A549 (cell line): ENCODE data around the gene TNPO3. TPM values are rescaled to one million over a fixed set of nuclear protein-coding genes. Genes with fewer than 3 reads are reported as not detected.

Source experiments
- ATAC-seq, 2 experiments: fragments of 200-7000 bp in 1 of 2; fragments of >200 bp in 1 of 2; cut with Nextera tagmentation in 1 of 2; cut with Tn5 transposase in 1 of 2; 3 replicates each; pipeline versions ENCODE4 v1.8.0 to v1.9.1; 2018 to 2020; ENCODE audit warnings: mild to moderate bottlenecking in 1 of 2, moderate library complexity in 1 of 2
- CTCF ChIA-PET: fragments of 300-600 bp; sonication (Branson Sonifier 250); formaldehyde crosslinking; extraction: SDS; loops from one replicate; lab custom pipeline; 2021; ENCODE audit warnings: antibody characterized with exemption, inconsistent platforms; lab: Yijun Ruan, JAX
- POLR2A ChIA-PET: fragments of 350-600 bp; formaldehyde crosslinking; extraction: SDS; loops from one replicate; lab custom pipeline; 2021; ENCODE audit warnings: antibody characterized with exemption, inconsistent platforms; lab: Yijun Ruan, JAX
- DNase-seq, 2 experiments: peaks; one replicate each; pipeline versions ENCODE4 v3.0.0 to v3.0.0-alpha.2; 2011 to 2016; ENCODE audit warnings: low read depth in 1 of 2, low spot score in 1 of 2
- FAIRE-seq: peaks from 2 replicates; lab custom pipeline; 2011; peaks lifted over from hg19 to GRCh38; lab: Jason Lieb, UNC
- H3K27ac ChIP-seq, 2 experiments: fragments of >200 bp; sonication (Bioruptor Twin); formaldehyde crosslinking; 3 replicates each; pipeline ENCODE4 v1.5.1; 2016 to 2017
- H3K4me1 ChIP-seq: fragments of >200 bp; sonication (Bioruptor Twin); formaldehyde crosslinking; 3 replicates; pipeline ENCODE4 v1.6.1; 2016
- H3K4me2 ChIP-seq: fragments of >200 bp; sonication (Bioruptor Twin); formaldehyde crosslinking; 3 replicates; pipeline ENCODE4 v1.6.1; 2016
- H3K4me3 ChIP-seq: fragments of >200 bp; sonication (Bioruptor Twin); formaldehyde crosslinking; 3 replicates; pipeline ENCODE4 v1.5.1; 2016
- H3K9me3 ChIP-seq: fragments of >200 bp; sonication (Bioruptor Twin); formaldehyde crosslinking; 3 replicates; pipeline ENCODE4 v1.6.1; 2016
- CEBPB ChIP-seq, 2 experiments: fragments of >200 bp in 1 of 2; sonication (Bioruptor Twin) in 1 of 2; formaldehyde crosslinking in 1 of 2; IDR thresholded peaks; 2 replicates each; pipeline ENCODE4 v1.6.1; 2012 to 2016
- CHD4 ChIP-seq: fragments of 200-600 bp; sonication (generic); IDR thresholded peaks from 2 replicates; pipeline ENCODE4 v1.6.1; 2016; ENCODE audit warnings: antibody characterized with exemption, mild to moderate bottlenecking, borderline replicate concordance
- FOSB ChIP-seq: fragments of 250-450 bp; sonication (Bioruptor Pico); IDR thresholded peaks from 2 replicates; pipeline ENCODE4 v1.5.0; 2020; ENCODE audit warnings: mild to moderate bottlenecking, moderate library complexity
- HOXB13 ChIP-seq: fragments of 250-450 bp; sonication (Bioruptor Pico); IDR thresholded peaks from 2 replicates; pipeline ENCODE4 v1.5.0; 2020; ENCODE audit warnings: low read depth, mild to moderate bottlenecking, moderate library complexity
- HOXB5 ChIP-seq: fragments of 250-450 bp; sonication (Bioruptor Pico); IDR thresholded peaks from 2 replicates; pipeline ENCODE4 v1.5.0; 2020; ENCODE audit warnings: mild to moderate bottlenecking, moderate library complexity
- JUN ChIP-seq, 2 experiments: fragments of >200 bp; sonication (Bioruptor Twin); formaldehyde crosslinking; IDR thresholded peaks; 2 replicates in 1 of 2; 3 replicates in 1 of 2; pipeline ENCODE4 v1.6.1; 2016 to 2017
- JUNB ChIP-seq: fragments of >200 bp; sonication (Bioruptor Twin); formaldehyde crosslinking; IDR thresholded peaks from 2 replicates; pipeline ENCODE4 v1.6.1; 2016
- KDM5A ChIP-seq: fragments of 200-600 bp; sonication (generic); IDR thresholded peaks from 2 replicates; pipeline ENCODE4 v1.6.1; 2016; ENCODE audit warnings: antibody characterized with exemption, mild to moderate bottlenecking
- NFE2L2 ChIP-seq: fragments of 150-350 bp; conservative IDR thresholded peaks from 2 replicates; pipeline ENCODE4 v1.6.1; 2014; ENCODE audit warnings: low read length
- PBX3 ChIP-seq: IDR thresholded peaks from 2 replicates; pipeline ENCODE4 v1.6.1; 2012
- PHF8 ChIP-seq: fragments of 200-600 bp; sonication (generic); IDR thresholded peaks from 2 replicates; pipeline ENCODE4 v1.6.1; 2016; ENCODE audit warnings: low read depth, mild to moderate bottlenecking, antibody characterized with exemption, moderate library complexity, borderline replicate concordance
- RNF2 ChIP-seq: fragments of 200-600 bp; sonication (generic); IDR thresholded peaks from 2 replicates; pipeline ENCODE4 v1.6.1; 2016; ENCODE audit warnings: low read depth, mild to moderate bottlenecking, antibody characterized with exemption, moderate library complexity, borderline replicate concordance
- TP53 ChIP-seq: fragments of 250-450 bp; sonication (Bioruptor Pico); IDR thresholded peaks from 2 replicates; pipeline ENCODE4 v1.5.0; 2021; ENCODE audit warnings: mild to moderate bottlenecking, moderate library complexity
- ZNF302 ChIP-seq: fragments of 250-450 bp; sonication (Bioruptor Pico); IDR thresholded peaks from 2 replicates; pipeline ENCODE4 v1.9.0; 2021; ENCODE audit warnings: inconsistent platforms, mild to moderate bottlenecking, moderate library complexity
- ZSCAN20 ChIP-seq: fragments of 250-450 bp; sonication (Bioruptor Pico); IDR thresholded peaks from 2 replicates; pipeline ENCODE4 v1.8.0; 2022; ENCODE audit warnings: mild to moderate bottlenecking, moderate library complexity
- WGBS: methylation state at CpG from one replicate; pipeline ENCODE4 v1.1.6; 2017; ENCODE audit errors: missing lambda C conversion rate; 5-methylcytosine and 5-hydroxymethylcytosine counted together
- polyA plus RNA-seq, 4 experiments: library from polyadenylated mRNA; depleted of rRNA in 3 of 4; stranded (reverse); fragments of >200 nt; fragmentation: RNase III in 1 of 4; extraction: RNeasy Plus Mini Kit Qiagen cat#74134 plus additional on column Dnase treatment in 1 of 4; gene quantifications; 2 replicates in 3 of 4; 3 replicates in 1 of 4; pipeline ENCODE4 v1.2.3, GENCODE V29; 2011 to 2017
- TF ChIP-seq, protein P1 (sequence below): fragments of 150-350 bp; IDR thresholded peaks from 2 replicates; pipeline ENCODE4 v1.6.1; 2014; ENCODE audit warnings: low read depth, mild to moderate bottlenecking, low read length
- TF ChIP-seq, protein P2 (sequence below): fragments of 250-450 bp; sonication (Bioruptor Pico); IDR thresholded peaks from 2 replicates; pipeline ENCODE4 v1.5.0; 2021; ENCODE audit warnings: mild to moderate bottlenecking, moderate library complexity, borderline replicate concordance

The TNPO3 gene
- polyA plus RNA-seq, 2 of the 4 experiments (the other 2 are of a cell fraction), result 43.2 to 66.9 TPM

DNA sequence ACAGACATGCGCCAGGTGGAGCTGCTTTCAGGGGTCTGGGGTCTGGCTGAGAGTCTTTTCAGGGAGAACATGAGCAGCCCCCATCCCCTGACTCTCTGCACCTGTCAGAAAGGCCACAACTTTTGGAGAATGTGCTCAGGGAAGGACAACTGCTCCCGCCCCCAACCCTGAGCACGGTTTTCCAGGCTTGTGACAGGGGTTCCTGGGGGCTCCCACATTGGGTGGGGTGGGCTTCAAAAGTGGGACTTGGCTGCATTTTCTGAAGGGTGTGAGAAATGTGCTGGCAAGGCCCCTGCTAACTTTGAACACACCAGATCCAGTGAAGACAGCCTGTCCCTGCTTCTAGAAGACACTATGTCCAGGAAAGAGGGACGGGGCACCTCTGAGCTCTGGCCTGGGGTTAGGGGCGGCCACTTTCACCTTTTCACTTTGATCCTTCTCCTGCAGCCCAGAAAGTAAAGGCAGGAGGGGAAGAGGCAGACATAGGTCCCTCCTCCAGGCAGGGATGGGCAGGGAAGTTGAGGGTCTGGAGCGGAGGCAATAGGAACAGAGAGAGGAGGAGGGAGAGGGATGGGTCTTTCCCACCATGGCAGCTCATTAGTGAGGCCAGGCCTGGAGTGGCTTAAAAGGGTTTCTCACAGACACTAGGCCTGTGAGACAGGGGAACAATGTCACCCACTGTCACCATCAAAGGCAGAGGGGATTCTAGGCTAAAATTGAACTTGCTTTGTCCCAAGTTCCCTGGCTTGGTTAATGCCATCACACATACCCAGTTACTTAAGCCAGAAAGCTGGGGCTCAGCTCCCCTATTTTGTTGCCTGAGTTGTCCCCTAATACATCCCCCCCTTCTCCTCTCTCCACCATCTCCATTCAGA lies 145.9 kb downstream of the TNPO3 start:
- Histone ChIP-seq H3K27ac (no peak overlapping the region), H3K4me3 (no peak overlapping the region), H3K4me1 (peaks cover 5% of the 10 kb centered on the region; the same call in 1 of the 3 replicates), H3K9me3 (no peaks in the 10 kb centered on the region), H3K4me2 (no peak overlapping the region)
- ATAC-seq (no peak), FAIRE-seq (no peak), DNase-seq (no peak)
- CTCF ChIA-PET, result interaction anchor here (0.6 to 4.6 kb wide), 3 partner anchors 26 to 248 kb away, joined by 3 to 27 read pairs (median 3); no protein-coding TSS in a partner anchor
- POLR2A ChIA-PET, result no interaction called here
- TF ChIP-seq, protein P1, sequence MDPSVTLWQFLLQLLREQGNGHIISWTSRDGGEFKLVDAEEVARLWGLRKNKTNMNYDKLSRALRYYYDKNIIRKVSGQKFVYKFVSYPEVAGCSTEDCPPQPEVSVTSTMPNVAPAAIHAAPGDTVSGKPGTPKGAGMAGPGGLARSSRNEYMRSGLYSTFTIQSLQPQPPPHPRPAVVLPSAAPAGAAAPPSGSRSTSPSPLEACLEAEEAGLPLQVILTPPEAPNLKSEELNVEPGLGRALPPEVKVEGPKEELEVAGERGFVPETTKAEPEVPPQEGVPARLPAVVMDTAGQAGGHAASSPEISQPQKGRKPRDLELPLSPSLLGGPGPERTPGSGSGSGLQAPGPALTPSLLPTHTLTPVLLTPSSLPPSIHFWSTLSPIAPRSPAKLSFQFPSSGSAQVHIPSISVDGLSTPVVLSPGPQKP, result no peak
- no peak for TF ChIP-seq TP53 (CRISPR knock-in tag)
- TF ChIP-seq ZNF302 (CRISPR knock-in tag), result no peak
- no peak for TF ChIP-seq JUN (IDR thresholded peaks at IDR 0.05)
- no peak for TF ChIP-seq PBX3
- TF ChIP-seq PHF8, result no peak
- no peak for TF ChIP-seq HOXB13
- TF ChIP-seq HOXB5 (CRISPR knock-in tag), result no peak
- TF ChIP-seq RNF2, result no peak
- no peak for TF ChIP-seq CHD4
- no peak for TF ChIP-seq KDM5A
- TF ChIP-seq, protein P2, sequence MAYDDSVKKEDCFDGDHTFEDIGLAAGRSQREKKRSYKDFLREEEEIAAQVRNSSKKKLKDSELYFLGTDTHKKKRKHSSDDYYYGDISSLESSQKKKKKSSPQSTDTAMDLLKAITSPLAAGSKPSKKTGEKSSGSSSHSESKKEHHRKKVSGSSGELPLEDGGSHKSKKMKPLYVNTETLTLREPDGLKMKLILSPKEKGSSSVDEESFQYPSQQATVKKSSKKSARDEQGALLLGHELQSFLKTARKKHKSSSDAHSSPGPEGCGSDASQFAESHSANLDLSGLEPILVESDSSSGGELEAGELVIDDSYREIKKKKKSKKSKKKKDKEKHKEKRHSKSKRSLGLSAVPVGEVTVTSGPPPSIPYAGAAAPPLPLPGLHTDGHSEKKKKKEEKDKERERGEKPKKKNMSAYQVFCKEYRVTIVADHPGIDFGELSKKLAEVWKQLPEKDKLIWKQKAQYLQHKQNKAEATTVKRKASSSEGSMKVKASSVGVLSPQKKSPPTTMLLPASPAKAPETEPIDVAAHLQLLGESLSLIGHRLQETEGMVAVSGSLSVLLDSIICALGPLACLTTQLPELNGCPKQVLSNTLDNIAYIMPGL, result no peak
- TF ChIP-seq JUNB, result no peak
- TF ChIP-seq NFE2L2, result no peak
- TF ChIP-seq CEBPB (IDR thresholded peaks at IDR 0.05), result no peak
- no peak for TF ChIP-seq ZSCAN20
- TF ChIP-seq FOSB (CRISPR knock-in tag), result no peak
- WGBS, result 58% methylated on average over 5 of the region's 6 CpGs

DNA sequence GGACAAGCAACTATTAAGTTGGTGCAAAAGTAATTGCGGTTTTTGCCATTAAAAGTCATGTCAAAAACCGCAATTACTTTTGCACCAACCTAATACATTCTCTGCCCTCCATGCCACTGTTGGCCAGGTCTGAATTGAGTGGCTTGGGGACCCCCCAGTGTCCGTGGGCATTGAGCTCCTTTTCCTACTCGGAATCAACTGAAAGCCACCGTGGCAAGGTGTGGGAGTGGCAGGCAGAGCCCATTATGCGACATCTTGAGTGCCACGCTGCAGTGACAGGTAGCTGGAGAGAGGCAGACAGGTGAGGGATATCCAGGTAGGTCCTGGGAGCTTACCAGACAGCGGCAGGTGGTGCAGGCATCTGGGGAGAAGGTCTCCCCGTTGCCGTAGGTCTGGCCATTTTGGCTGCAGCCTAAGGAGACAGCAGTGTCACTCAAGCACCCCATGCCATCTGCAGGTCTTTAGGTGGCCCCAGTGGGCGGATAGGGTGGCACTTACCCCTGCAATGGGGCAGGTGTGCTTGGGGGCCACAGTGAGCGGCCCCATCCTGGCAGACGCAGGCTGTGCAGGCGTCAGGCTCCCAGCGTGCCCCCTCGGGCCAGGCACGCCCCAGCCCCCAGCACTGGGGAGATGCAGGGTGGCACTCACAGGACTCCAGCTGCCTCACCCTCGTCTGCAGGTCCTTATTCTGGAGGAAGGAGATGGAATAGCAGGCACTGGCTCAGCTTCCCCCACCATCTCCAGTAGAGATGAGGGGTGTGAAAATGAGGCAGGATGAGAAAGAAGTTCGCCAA lies 147.9 kb downstream of the TNPO3 start:
- H3K9me3 ChIP-seq, result no peaks in the 10 kb centered on the region
- FAIRE-seq (no peak), ATAC-seq (no peak), DNase-seq (no peak)
- no peak overlapping the region for H3K27ac ChIP-seq
- peaks cover 16% of the 10 kb centered on the region; the same call in 1 of the 3 replicates for H3K4me1 ChIP-seq
- no peak overlapping the region for H3K4me3 ChIP-seq
- CTCF ChIA-PET, result interaction anchor here (1.0 to 1.5 kb wide), 3 partner anchors 181 to 304 kb away, joined by 3 read pairs; no protein-coding TSS in a partner anchor
- 36% methylated on average over 13 of the region's 19 CpGs for WGBS
- POLR2A ChIA-PET, result no interaction called here
- no peak for TF ChIP-seq CHD4
- H3K4me2 ChIP-seq, result no peak overlapping the region
